K562 (cell line): ENCODE results near the gene ARL10.

Experiments
- CBFA2T2 ChIP-seq: fragments of 450-650 bp; conservative IDR thresholded peaks from 2 replicates; pipeline ENCODE4 v1.6.1; 2017; ENCODE audit warnings: mild to moderate bottlenecking
- EGR1 ChIP-seq: fragments of 450-650 bp; conservative IDR thresholded peaks from 2 replicates; pipeline ENCODE4 v1.6.1; 2017; ENCODE audit warnings: mild to moderate bottlenecking
- GATAD2B ChIP-seq: fragments of 450-650 bp; IDR thresholded peaks from 2 replicates; pipeline ENCODE4 v1.6.1; 2017; ENCODE audit warnings: mild to moderate bottlenecking, borderline replicate concordance
- NR3C1 ChIP-seq: sonication (generic); formaldehyde crosslinking; IDR thresholded peaks from 2 replicates; pipeline ENCODE4 v1.8.1; 2022; ENCODE audit warnings: missing genetic modification reagents
- PHF20 ChIP-seq: fragments of 450-650 bp; IDR thresholded peaks from 2 replicates; pipeline ENCODE4 v1.6.1; 2018; ENCODE audit not compliant: partially characterized antibody
- RFX1 ChIP-seq: fragments of 450-650 bp; IDR thresholded peaks from 2 replicates; pipeline ENCODE4 v1.6.1; 2016; ENCODE audit warnings: mild to moderate bottlenecking, moderate library complexity
- ZNF785 ChIP-seq: fragments of 250-450 bp; sonication (Bioruptor Pico); IDR thresholded peaks from 2 replicates; pipeline ENCODE4 v1.4.0; 2020; ENCODE audit warnings: mild to moderate bottlenecking
- TF ChIP-seq, protein P1 (sequence below): fragments of 450-650 bp; formaldehyde crosslinking; IDR thresholded peaks from 2 replicates; pipeline ENCODE4 v1.4.0; 2022; ENCODE audit warnings: missing genetic modification characterization
- TF ChIP-seq, protein P2 (sequence below), 3 experiments: IDR thresholded peaks in 2 of 3; conservative IDR thresholded peaks in 1 of 3; 2 replicates each; pipeline ENCODE4 v1.5.1; 2011 to 2012; ENCODE audit warnings: low read length in 3 of 3, mild to moderate bottlenecking in 3 of 3, control low read depth in 2 of 3, improper control_type of control experiment in 1 of 3, inconsistent platforms in 1 of 3, low read depth in 1 of 3, mixed read lengths in 1 of 3, moderate library complexity in 1 of 3; ENCODE audit not compliant: insufficient read depth in 2 of 3
- TF ChIP-seq, protein P3 (sequence below), 2 experiments: fragments of 450-650 bp; formaldehyde crosslinking in 1 of 2; IDR thresholded peaks; 2 replicates each; pipeline versions ENCODE4 v1.4.0 to v1.6.1; 2014 to 2020; ENCODE audit warnings: mild to moderate bottlenecking in 2 of 2, borderline replicate concordance in 1 of 2, low read depth in 1 of 2
- TF ChIP-seq, protein P4 (sequence below), 2 experiments: IDR thresholded peaks; 2 replicates each; pipeline ENCODE4 v1.6.1; 2012; ENCODE audit warnings: improper control_type of control experiment in 2 of 2, low read depth in 2 of 2, low read length in 2 of 2, borderline replicate concordance in 1 of 2
- TF ChIP-seq, protein P5 (sequence below), 2 experiments: fragments of 450-650 bp in 1 of 2; IDR thresholded peaks; 2 replicates each; pipeline ENCODE4 v1.6.1; 2011 to 2017; ENCODE audit warnings: low read depth in 2 of 2, antibody characterized with exemption in 1 of 2, borderline replicate concordance in 1 of 2, low read length in 1 of 2, mild to moderate bottlenecking in 1 of 2, mixed read lengths in 1 of 2; ENCODE audit not compliant: control insufficient read depth in 1 of 2

DNA sequence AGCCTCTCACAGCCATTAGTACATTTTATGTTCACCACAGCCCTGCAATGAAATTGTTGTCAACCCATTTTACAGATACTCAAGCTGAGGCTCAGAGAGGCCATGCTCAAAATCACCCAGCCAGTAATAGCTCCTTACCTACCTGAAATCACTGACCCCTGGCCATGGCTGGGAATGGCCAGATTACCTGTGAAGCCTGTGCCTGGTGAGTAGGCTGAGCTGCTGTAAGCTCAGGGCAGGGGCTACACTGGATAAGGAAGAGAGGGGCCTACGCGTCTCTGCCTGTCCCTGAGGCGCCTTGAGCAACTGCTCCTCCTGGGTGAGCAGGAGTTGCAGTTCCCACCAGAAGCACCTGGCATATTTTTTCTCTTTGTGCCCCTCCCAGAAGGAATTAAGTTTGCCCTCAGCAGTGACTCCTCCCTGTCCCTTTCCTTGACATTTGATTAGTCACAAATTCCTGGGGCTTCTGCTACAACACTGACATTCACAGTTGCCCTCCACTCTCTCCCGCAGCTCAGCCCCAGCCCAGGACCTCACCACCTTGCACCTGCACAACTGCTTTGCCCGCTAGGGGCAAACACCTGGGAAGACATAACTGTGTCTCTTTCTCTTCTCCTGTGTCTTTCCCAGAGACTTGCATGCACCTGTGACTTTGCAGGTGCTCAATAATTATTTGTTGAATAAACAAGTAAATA, 45.3 kb downstream of the ARL10 start:
- TF ChIP-seq GATAD2B: no peak
- TF ChIP-seq, protein P1, sequence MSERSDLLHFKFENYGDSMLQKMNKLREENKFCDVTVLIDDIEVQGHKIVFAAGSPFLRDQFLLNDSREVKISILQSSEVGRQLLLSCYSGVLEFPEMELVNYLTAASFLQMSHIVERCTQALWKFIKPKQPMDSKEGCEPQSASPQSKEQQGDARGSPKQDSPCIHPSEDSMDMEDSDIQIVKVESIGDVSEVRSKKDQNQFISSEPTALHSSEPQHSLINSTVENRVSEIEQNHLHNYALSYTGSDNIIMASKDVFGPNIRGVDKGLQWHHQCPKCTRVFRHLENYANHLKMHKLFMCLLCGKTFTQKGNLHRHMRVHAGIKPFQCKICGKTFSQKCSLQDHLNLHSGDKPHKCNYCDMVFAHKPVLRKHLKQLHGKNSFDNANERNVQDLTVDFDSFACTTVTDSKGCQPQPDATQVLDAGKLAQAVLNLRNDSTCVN (CRISPR knock-in tag): no peak
- TF ChIP-seq, protein P2, sequence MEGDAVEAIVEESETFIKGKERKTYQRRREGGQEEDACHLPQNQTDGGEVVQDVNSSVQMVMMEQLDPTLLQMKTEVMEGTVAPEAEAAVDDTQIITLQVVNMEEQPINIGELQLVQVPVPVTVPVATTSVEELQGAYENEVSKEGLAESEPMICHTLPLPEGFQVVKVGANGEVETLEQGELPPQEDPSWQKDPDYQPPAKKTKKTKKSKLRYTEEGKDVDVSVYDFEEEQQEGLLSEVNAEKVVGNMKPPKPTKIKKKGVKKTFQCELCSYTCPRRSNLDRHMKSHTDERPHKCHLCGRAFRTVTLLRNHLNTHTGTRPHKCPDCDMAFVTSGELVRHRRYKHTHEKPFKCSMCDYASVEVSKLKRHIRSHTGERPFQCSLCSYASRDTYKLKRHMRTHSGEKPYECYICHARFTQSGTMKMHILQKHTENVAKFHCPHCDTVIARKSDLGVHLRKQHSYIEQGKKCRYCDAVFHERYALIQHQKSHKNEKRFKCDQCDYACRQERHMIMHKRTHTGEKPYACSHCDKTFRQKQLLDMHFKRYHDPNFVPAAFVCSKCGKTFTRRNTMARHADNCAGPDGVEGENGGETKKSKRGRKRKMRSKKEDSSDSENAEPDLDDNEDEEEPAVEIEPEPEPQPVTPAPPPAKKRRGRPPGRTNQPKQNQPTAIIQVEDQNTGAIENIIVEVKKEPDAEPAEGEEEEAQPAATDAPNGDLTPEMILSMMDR (IDR thresholded peaks at IDR 0.05 in 2 of 3, conservative IDR thresholded peaks at IDR 0.05 in 1 of 3; ENCODE audit: insufficient read depth in 2 of 3, low read depth in 1 of 3, low read length in 3 of 3): no peak
- no peak for TF ChIP-seq ZNF785 (CRISPR knock-in tag)
- TF ChIP-seq, protein P3, sequence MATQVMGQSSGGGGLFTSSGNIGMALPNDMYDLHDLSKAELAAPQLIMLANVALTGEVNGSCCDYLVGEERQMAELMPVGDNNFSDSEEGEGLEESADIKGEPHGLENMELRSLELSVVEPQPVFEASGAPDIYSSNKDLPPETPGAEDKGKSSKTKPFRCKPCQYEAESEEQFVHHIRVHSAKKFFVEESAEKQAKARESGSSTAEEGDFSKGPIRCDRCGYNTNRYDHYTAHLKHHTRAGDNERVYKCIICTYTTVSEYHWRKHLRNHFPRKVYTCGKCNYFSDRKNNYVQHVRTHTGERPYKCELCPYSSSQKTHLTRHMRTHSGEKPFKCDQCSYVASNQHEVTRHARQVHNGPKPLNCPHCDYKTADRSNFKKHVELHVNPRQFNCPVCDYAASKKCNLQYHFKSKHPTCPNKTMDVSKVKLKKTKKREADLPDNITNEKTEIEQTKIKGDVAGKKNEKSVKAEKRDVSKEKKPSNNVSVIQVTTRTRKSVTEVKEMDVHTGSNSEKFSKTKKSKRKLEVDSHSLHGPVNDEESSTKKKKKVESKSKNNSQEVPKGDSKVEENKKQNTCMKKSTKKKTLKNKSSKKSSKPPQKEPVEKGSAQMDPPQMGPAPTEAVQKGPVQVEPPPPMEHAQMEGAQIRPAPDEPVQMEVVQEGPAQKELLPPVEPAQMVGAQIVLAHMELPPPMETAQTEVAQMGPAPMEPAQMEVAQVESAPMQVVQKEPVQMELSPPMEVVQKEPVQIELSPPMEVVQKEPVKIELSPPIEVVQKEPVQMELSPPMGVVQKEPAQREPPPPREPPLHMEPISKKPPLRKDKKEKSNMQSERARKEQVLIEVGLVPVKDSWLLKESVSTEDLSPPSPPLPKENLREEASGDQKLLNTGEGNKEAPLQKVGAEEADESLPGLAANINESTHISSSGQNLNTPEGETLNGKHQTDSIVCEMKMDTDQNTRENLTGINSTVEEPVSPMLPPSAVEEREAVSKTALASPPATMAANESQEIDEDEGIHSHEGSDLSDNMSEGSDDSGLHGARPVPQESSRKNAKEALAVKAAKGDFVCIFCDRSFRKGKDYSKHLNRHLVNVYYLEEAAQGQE (IDR thresholded peaks at IDR 0.05; ENCODE audit: borderline replicate concordance): no peak
- TF ChIP-seq, protein P3 (CRISPR knock-in tag; IDR thresholded peaks at IDR 0.05; ENCODE audit: low read depth): no peak
- no peak for TF ChIP-seq NR3C1
- TF ChIP-seq EGR1: no peak
- TF ChIP-seq, protein P4, sequence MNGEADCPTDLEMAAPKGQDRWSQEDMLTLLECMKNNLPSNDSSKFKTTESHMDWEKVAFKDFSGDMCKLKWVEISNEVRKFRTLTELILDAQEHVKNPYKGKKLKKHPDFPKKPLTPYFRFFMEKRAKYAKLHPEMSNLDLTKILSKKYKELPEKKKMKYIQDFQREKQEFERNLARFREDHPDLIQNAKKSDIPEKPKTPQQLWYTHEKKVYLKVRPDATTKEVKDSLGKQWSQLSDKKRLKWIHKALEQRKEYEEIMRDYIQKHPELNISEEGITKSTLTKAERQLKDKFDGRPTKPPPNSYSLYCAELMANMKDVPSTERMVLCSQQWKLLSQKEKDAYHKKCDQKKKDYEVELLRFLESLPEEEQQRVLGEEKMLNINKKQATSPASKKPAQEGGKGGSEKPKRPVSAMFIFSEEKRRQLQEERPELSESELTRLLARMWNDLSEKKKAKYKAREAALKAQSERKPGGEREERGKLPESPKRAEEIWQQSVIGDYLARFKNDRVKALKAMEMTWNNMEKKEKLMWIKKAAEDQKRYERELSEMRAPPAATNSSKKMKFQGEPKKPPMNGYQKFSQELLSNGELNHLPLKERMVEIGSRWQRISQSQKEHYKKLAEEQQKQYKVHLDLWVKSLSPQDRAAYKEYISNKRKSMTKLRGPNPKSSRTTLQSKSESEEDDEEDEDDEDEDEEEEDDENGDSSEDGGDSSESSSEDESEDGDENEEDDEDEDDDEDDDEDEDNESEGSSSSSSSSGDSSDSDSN (IDR thresholded peaks at IDR 0.05; ENCODE audit: borderline replicate concordance in 1 of 2, low read depth in 2 of 2, low read length in 2 of 2): no peak
- TF ChIP-seq CBFA2T2: no peak
- TF ChIP-seq RFX1: no peak
- TF ChIP-seq, protein P5, sequence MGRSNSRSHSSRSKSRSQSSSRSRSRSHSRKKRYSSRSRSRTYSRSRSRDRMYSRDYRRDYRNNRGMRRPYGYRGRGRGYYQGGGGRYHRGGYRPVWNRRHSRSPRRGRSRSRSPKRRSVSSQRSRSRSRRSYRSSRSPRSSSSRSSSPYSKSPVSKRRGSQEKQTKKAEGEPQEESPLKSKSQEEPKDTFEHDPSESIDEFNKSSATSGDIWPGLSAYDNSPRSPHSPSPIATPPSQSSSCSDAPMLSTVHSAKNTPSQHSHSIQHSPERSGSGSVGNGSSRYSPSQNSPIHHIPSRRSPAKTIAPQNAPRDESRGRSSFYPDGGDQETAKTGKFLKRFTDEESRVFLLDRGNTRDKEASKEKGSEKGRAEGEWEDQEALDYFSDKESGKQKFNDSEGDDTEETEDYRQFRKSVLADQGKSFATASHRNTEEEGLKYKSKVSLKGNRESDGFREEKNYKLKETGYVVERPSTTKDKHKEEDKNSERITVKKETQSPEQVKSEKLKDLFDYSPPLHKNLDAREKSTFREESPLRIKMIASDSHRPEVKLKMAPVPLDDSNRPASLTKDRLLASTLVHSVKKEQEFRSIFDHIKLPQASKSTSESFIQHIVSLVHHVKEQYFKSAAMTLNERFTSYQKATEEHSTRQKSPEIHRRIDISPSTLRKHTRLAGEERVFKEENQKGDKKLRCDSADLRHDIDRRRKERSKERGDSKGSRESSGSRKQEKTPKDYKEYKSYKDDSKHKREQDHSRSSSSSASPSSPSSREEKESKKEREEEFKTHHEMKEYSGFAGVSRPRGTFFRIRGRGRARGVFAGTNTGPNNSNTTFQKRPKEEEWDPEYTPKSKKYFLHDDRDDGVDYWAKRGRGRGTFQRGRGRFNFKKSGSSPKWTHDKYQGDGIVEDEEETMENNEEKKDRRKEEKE (IDR thresholded peaks at IDR 0.05; ENCODE audit: borderline replicate concordance in 1 of 2, control insufficient read depth in 1 of 2, low read depth in 2 of 2, low read length in 1 of 2): no peak
- TF ChIP-seq PHF20: no peak
